ENCODE measurements around the gene TMEFF1. TPM values are rescaled to one million over a fixed set of nuclear protein-coding genes. Genes with fewer than 3 reads are reported as not detected.

Gene TMEFF1
- total RNA-seq, 1 experiment from 2014 or later = 3.3 TPM

- H3K9ac ChIP-seq (ENCODE audit: low read length) = no peak overlapping the region
- DNase-seq (ENCODE audit: low read depth, low spot score) = no peak
- ATAC-seq = no peak
- CTCF ChIA-PET = no interaction called here
- H3K9me3 ChIP-seq (ENCODE audit: control insufficient read depth in 1 of 2, insufficient read depth in 1 of 2, low read depth in 1 of 2, low read length in 2 of 2) = no peaks in the 10 kb centered on the region
- no peaks in the 10 kb centered on the region for H4K20me1 ChIP-seq (ENCODE audit: insufficient read depth)
- H3K27ac ChIP-seq (ENCODE audit: low read depth, low read length) = no peak overlapping the region
- RAD21 ChIA-PET (ENCODE audit: low non-redundant PET in 1 of 2, low total read pairs in 2 of 2, uncharacterized antibody in 2 of 2, unreplicated experiment in 2 of 2) = no interaction called here
- peaks cover 81% of the 10 kb centered on the region for H3K79me2 ChIP-seq (ENCODE audit: insufficient read depth, low read length)
- no peak overlapping the region for H3K4me3 ChIP-seq (replicated peaks in 1 of 2; ENCODE audit: low read depth in 1 of 2, low read length in 2 of 2)
- H3K4me2 ChIP-seq (ENCODE audit: low read length) = no peak overlapping the region
- H3K36me3 ChIP-seq (ENCODE audit: control insufficient read depth in 1 of 2, insufficient read depth in 2 of 2, low read length in 2 of 2) = no peaks in the 10 kb centered on the region
- no peak overlapping the region for H2AFZ ChIP-seq (ENCODE audit: low read depth, low read length, poor library complexity, severe bottlenecking)
- H3K4me1 ChIP-seq (ENCODE audit: control insufficient read depth in 1 of 2, insufficient read depth in 2 of 2, low read length in 2 of 2) = peaks cover 25 to 31% of the 10 kb centered on the region in 2 experiments
- intact Hi-C loops (cut with micrococcal nuclease) = no loop called here
- no peak for TF ChIP-seq SP1 (IDR thresholded peaks at IDR 0.05; ENCODE audit: low read depth)
- no peak for TF ChIP-seq RAD21 (IDR thresholded peaks at IDR 0.05; ENCODE audit: low read depth)
- no peak for TF ChIP-seq CBX3 (IDR thresholded peaks at IDR 0.05; ENCODE audit: low read depth)
- no peak for TF ChIP-seq SIN3A (IDR thresholded peaks at IDR 0.05; ENCODE audit: low read depth)
- TF ChIP-seq ATF3 (IDR thresholded peaks at IDR 0.05) = no peak
- no peak for TF ChIP-seq JUND (IDR thresholded peaks at IDR 0.05)
- no peak for TF ChIP-seq SRF (IDR thresholded peaks at IDR 0.05; ENCODE audit: low read depth)
- no peak for TF ChIP-seq ELF1 (IDR thresholded peaks at IDR 0.05; ENCODE audit: borderline replicate concordance, low read depth)
- TF ChIP-seq EZH2phosphoT487 (IDR thresholded peaks at IDR 0.05; ENCODE audit: borderline replicate concordance) = no peak
- no peak for TF ChIP-seq POLR2AphosphoS5 (IDR thresholded peaks at IDR 0.05; ENCODE audit: low read depth, low read length)
- TF ChIP-seq CTCF (IDR thresholded peaks at IDR 0.05 in 2 of 3, conservative IDR thresholded peaks at IDR 0.05 in 1 of 3; ENCODE audit: borderline replicate concordance in 1 of 3, insufficient read depth in 1 of 3, low read depth in 2 of 3, low read length in 2 of 3) = no peak
- TF ChIP-seq ZNF274 (IDR thresholded peaks at IDR 0.05; ENCODE audit: low read depth, low read length) = no peak
- no peak for TF ChIP-seq YY1 (IDR thresholded peaks at IDR 0.05; ENCODE audit: extremely low read depth, insufficient replicate concordance, low read depth, low read length)
- TF ChIP-seq POLR2A (IDR thresholded peaks at IDR 0.05; ENCODE audit: borderline replicate concordance, extremely low read depth, insufficient read depth, insufficient read length) = no peak
- no TSS peak for BruUV-seq (replicated peaks)
- POLR2A ChIA-PET = no interaction called here
- H3K9me2 ChIP-seq (ENCODE audit: insufficient read depth) = no peaks in the 10 kb centered on the region
- H3K27me3 ChIP-seq (ENCODE audit: insufficient read depth, low read length) = no peaks in the 10 kb centered on the region
Observed at GRCh38 chr9:100431886-100432285, 41.1 kb upstream of the TMEFF1 start.

Measured in HCT116 (cell line).